D721Med (cell line): Measurements from ENCODE around the gene STX17.

Experiments
- DNase-seq: peaks from one replicate; pipeline ENCODE4 v3.0.0; 2011; ENCODE audit warnings: low spot score; ENCODE audit not compliant: insufficient read length
- FAIRE-seq: peaks from 2 replicates; lab custom pipeline; 2011; peaks lifted over from hg19 to GRCh38; lab: Jason Lieb, UNC
- TF ChIP-seq, protein P1 (sequence below): IDR thresholded peaks from 2 replicates; pipeline ENCODE4 v1.5.1; 2012; ENCODE audit warnings: mild to moderate bottlenecking, control low read depth; ENCODE audit not compliant: insufficient read depth; ENCODE audit errors: missing control alignments

STX17 gene

DNA sequence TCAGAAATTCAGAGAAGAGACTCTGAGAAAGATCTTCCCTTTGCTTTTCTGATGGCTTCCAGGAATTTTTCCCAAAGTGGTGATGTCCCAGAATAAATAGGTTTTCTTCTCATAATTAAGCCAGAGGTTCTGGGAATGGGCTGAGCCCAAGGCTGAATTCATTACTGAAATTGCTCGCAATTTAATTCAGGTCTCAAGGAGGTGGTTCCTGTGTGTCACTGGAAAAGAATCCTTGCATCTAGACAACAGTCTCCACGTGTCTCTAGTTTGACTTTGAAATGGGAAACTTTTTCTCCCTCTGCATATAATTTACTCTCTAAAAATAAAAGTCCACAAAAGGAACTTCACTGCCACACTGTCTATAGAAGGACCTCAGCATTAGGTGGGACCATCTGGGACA, 27.8 kb upstream of the STX17 start:
- DNase-seq, result no peak
- TF ChIP-seq, protein P1, sequence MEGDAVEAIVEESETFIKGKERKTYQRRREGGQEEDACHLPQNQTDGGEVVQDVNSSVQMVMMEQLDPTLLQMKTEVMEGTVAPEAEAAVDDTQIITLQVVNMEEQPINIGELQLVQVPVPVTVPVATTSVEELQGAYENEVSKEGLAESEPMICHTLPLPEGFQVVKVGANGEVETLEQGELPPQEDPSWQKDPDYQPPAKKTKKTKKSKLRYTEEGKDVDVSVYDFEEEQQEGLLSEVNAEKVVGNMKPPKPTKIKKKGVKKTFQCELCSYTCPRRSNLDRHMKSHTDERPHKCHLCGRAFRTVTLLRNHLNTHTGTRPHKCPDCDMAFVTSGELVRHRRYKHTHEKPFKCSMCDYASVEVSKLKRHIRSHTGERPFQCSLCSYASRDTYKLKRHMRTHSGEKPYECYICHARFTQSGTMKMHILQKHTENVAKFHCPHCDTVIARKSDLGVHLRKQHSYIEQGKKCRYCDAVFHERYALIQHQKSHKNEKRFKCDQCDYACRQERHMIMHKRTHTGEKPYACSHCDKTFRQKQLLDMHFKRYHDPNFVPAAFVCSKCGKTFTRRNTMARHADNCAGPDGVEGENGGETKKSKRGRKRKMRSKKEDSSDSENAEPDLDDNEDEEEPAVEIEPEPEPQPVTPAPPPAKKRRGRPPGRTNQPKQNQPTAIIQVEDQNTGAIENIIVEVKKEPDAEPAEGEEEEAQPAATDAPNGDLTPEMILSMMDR, result no peak
- FAIRE-seq, result no peak

DNA sequence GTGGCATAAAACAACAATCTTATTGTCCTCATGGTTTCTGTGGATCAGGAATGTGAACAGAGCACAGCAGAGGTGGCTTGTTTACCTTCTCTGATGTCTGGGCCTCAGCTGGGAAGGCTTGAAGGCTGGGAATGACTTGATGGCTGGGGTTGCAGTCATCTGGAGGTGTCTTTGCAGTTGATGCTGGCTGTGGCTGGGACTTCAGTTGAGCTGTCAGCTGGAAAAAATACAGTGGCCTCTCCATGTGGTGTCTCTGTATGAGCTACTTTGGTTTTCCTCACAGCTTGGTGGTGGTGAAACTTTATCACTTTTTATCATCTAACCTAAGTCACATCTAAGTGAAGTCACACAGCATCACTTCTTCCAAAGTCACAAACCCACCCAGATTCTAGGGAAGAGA, 24.7 kb upstream of the STX17 start:
- DNase-seq (no peak), FAIRE-seq (no peak)
- TF ChIP-seq, protein P1, result no peak

DNA sequence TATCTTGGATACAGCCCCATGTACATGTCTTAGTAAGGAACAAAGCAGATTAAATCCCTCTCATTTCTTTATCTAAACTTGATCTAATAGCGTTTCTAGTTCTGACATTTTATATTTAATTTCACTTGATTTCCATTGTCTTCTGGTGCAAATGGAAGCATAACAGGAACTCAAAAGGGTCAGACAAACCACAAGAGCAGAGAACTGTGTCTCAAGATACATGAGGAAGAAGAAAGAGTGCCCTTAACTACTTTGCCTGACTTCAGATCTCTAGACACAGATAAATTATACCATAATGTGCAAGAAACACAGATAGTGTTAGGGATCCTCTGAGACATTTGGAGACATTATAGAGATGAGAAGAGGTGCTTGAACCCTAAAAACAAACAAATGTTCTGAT, 20.7 kb upstream of the STX17 start:
- DNase-seq (no peak), FAIRE-seq (no peak)

DNA sequence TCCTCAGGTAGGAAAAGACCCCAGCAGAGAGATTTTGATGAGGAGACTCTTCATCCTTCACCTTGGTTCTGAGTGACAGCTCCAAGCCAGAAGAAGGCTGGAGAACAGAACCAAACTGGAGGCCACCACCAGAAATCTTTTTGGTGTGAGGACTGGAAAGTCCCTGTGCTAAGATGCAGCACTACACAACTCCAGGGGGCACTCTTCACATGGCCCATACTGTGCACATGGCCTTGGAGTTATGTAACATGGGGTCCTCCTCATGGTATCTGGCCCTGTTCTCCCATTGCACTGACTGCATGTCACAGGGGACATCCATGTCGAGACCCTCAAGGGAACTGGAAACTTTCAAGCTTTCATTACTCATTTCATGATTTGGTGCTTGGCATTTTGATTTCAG, 17.3 kb upstream of the STX17 start:
- FAIRE-seq, result no peak

More for the DNA sequence above, 20.7 kb upstream of the STX17 start:
- TF ChIP-seq, protein P1, result no peak

DNA sequence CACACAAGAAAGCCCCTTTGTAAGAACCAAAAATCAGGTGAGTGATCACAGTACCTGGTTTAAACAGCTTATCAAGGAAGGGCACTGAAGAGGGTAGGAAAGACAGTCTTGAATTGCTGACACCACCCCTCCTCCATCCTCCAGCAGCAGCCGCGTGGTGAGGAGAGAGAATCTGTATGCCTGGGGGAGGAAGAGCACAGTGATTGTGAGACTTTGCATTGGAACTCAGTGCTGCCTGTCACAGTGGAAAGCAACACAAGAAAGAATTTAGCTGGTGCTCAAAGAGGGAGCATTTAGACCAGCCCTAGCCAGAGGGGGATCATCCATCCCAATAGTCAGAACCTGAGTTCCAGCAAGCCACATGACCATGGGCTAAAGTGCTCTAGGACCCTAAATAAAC, 11.6 kb upstream of the STX17 start:
- DNase-seq (no peak), FAIRE-seq (no peak)
- TF ChIP-seq, protein P1, result no peak

More for the DNA sequence above, 17.3 kb upstream of the STX17 start:
- TF ChIP-seq, protein P1, result no peak
- no peak for DNase-seq

DNA sequence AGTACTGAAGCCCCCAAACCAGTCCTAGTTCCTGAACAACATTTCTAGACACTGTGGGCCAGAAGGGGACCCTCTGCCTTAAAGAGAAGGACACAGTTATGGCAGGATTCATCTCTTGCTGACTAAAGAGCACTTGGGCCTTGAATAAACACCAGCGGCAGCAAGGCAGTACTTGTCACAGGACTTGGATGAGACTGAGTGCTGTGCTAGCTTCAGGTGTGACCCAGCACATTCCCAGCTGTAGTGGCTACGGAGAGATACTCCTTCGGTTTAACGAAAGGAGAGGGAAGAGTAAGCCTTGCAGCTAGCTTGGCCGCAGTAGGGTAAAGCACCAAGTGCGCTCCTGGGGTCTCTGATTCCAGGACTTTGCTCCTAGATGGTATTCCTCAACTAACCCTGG, 10.9 kb upstream of the STX17 start:
- TF ChIP-seq, protein P1, result no peak
- FAIRE-seq (no peak), DNase-seq (no peak)

DNA sequence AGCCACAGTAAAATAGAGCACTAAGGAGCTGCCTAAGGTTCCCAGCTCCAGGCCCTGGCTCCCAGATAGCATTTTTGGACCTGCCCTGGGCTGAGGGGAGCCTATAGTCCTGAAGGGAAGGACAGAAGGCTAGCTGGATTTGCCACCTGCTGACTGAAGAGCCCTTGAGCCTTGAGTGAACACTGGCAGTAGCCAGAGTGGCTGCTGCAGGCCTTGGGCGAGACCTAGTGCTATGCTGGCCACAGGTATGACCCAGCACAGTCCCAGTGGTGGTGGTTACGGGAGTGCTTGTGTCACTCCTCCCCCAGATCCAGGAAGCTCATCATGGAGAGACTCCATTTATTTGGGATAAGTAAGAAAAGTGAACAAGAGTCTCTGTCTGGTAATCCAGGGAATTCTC, 10.3 kb upstream of the STX17 start:
- DNase-seq, result no peak
- FAIRE-seq, result no peak
- TF ChIP-seq, protein P1, result no peak
